Stomach (tissue), 9 donors: ENCODE results near the gene HAO2. TPM values are rescaled to one million over a fixed set of nuclear protein-coding genes. Genes with fewer than 3 reads are reported as not detected.

Experiments
- DNase-seq, 2 donors: peaks; one replicate each; pipeline versions ENCODE4 v3.0.0 to v3.0.0-alpha.2; 2013 to 2019
- H3K27ac ChIP-seq, 5 donors: fragments of 200-600 bp in 4 of 5; sonication (generic) in 4 of 5; one replicate each; pipeline ENCODE4 v1.5.1; 2013 to 2019; ENCODE audit warnings: mild to moderate bottlenecking in 1 of 5, moderate library complexity in 1 of 5
- H3K27me3 ChIP-seq, 3 donors: fragments of 200-600 bp; sonication (generic); one replicate each; pipeline ENCODE4 v1.5.1; 2017 to 2019; ENCODE audit warnings: mixed run types in 1 of 3
- H3K36me3 ChIP-seq, 4 donors: fragments of 200-600 bp; sonication (generic); 1 replicate in 3 of 4; 2 replicates in 1 of 4; pipeline ENCODE4 v1.5.1; 2016 to 2019
- H3K4me1 ChIP-seq, 4 donors: fragments of 200-600 bp; sonication (generic); one replicate each; pipeline ENCODE4 v1.5.1; 2016 to 2019
- H3K4me3 ChIP-seq, 4 donors: fragments of 200-600 bp; sonication (generic) in 3 of 4; one replicate each; pipeline ENCODE4 v1.5.1; 2016 to 2019; ENCODE audit warnings: mild to moderate bottlenecking in 1 of 4
- H3K9me3 ChIP-seq, 4 donors: fragments of 200-600 bp; sonication (generic); one replicate each; pipeline ENCODE4 v1.5.1; 2016 to 2019
- CTCF ChIP-seq, 7 experiments: fragments of 450-650 bp in 4 of 7; fragments of 200-600 bp in 3 of 7; sonication (generic) in 3 of 7; IDR thresholded peaks; one replicate each; pipeline ENCODE4 v1.5.1; 2016 to 2019; ENCODE audit warnings: antibody characterized with exemption in 7 of 7, control low read depth in 2 of 7, mild to moderate bottlenecking in 1 of 7
- EP300 ChIP-seq: sonication (generic); formaldehyde crosslinking; IDR thresholded peaks from one replicate; pipeline ENCODE4 v1.6.1; 2017; ENCODE audit warnings: antibody characterized with exemption
- POLR2A ChIP-seq, 4 donors: fragments of 450-650 bp; IDR thresholded peaks; one replicate each; pipeline ENCODE4 v1.6.1; 2016; ENCODE audit warnings: antibody characterized with exemption in 4 of 4, control low read depth in 2 of 4, mild to moderate bottlenecking in 1 of 4, moderate library complexity in 1 of 4
- POLR2AphosphoS5 ChIP-seq, 3 donors: sonication (generic); formaldehyde crosslinking; IDR thresholded peaks; one replicate each; pipeline ENCODE4 v1.6.1; 2016; ENCODE audit warnings: antibody characterized with exemption in 3 of 3
- WGBS, 5 donors: extraction: QIAGEN DNeasy Blood & Tissue Kit in 3 of 5; methylation state at CpG; one replicate each; pipeline versions ENCODE4 v1.1.5 to v1.1.7; 2013 to 2018; 5-methylcytosine and 5-hydroxymethylcytosine counted together
- intact Hi-C: fragments of 100-400 bp; cut with DNase I; formaldehyde crosslinking; loops from one replicate; pipeline ENCODE4 v1.15.1; 2023; ENCODE audit warnings: low total_unique reads
- polyA plus RNA-seq, 3 donors: library from polyadenylated mRNA; stranded (reverse); fragments of 200-250 nt; gene quantifications; one replicate each; pipeline ENCODE4 v1.2.3, GENCODE V29; 2013
- total RNA-seq, 5 donors: library from RNA; depleted of rRNA; stranded (reverse); fragments of >200 nt; gene quantifications; one replicate each; pipeline versions ENCODE4 v1.1.0 to v1.2.3, GENCODE V29; 2014 to 2016
- donor health status: healthy with polysubstance abuse.
- donor health status: Bipolar disorder and iron deficiency.
- donor health status: healthy.

The HAO2 gene
- total and polyA plus RNA-seq, 8 donors, result 0.73 TPM; not detected in 7

- Histone ChIP-seq H3K9me3 (no peaks in the 10 kb centered on the region), H3K4me1 (no peaks in the 10 kb centered on the region), H3K27me3 (no peaks in the 10 kb centered on the region), H3K36me3 (no peaks in the 10 kb centered on the region), H3K4me3 (no peak overlapping the region), H3K27ac (no peak overlapping the region)
- intact Hi-C loops, result loop anchor here (5.0 kb wide), 1 partner anchor 82 kb away; no protein-coding TSS in a partner anchor
- 65 to 77% (median 73%) methylated on average over 4 of the region's 4 CpGs for WGBS, 5 donors
- no peak for DNase-seq
- TF ChIP-seq POLR2A (IDR thresholded peaks at IDR 0.05) (no peak), POLR2AphosphoS5 (IDR thresholded peaks at IDR 0.05) (no peak), CTCF (IDR thresholded peaks at IDR 0.05) (no peak), EP300 (no peak)
Observed at GRCh38 chr1:119364640-119365039, 3.9 kb upstream of the HAO2 start.

- H3K27ac ChIP-seq, result no peak overlapping the region
- no peaks in the 10 kb centered on the region for H3K4me1 ChIP-seq
- no peak for DNase-seq
- intact Hi-C loops, result loop anchor here (5.0 kb wide), 1 partner anchor 84 kb away; no protein-coding TSS in a partner anchor
- no peaks in the 10 kb centered on the region for H3K27me3 ChIP-seq
- no peak for TF ChIP-seq CTCF (IDR thresholded peaks at IDR 0.05)
- no peak for TF ChIP-seq POLR2A (IDR thresholded peaks at IDR 0.05)
- TF ChIP-seq EP300, result no peak
- no peak for TF ChIP-seq POLR2AphosphoS5 (IDR thresholded peaks at IDR 0.05)
- no peaks in the 10 kb centered on the region for H3K9me3 ChIP-seq
- 87 to 93% (median 90%) methylated on average over 3 of the region's 3 CpGs for WGBS, 5 donors
- no peaks in the 10 kb centered on the region for H3K36me3 ChIP-seq
- no peak overlapping the region for H3K4me3 ChIP-seq
Observed at GRCh38 chr1:119366424-119366823, 2.2 kb upstream of the HAO2 start.

GRCh38 chr1:119367432-119368124 is 1.0 kb upstream of the HAO2 start:
- peak in 1 of 2 donors; percentile 59 for DNase-seq
- intact Hi-C loops, result loop anchor here (5.0 kb wide), 1 partner anchor 85 kb away; no protein-coding TSS in a partner anchor
- WGBS, 5 donors, result 66 to 72% (median 68%) methylated on average over 13 of the region's 13 CpGs

GRCh38 chr1:119370748-119371147 is 2.2 kb downstream of the HAO2 start:
- no peaks in the 10 kb centered on the region for H3K9me3 ChIP-seq
- TF ChIP-seq POLR2AphosphoS5 (IDR thresholded peaks at IDR 0.05), result no peak
- H3K27me3 ChIP-seq, result no peaks in the 10 kb centered on the region
- no peak for DNase-seq
- intact Hi-C loops, result no loop called here
- H3K36me3 ChIP-seq, result no peaks in the 10 kb centered on the region
- WGBS, 5 donors, result 77 to 96% (median 88%) methylated on average over 2 of the region's 2 CpGs
- peaks cover 0 to 5% (median 0%) of the 10 kb centered on the region in 4 donors for H3K4me1 ChIP-seq
- H3K27ac ChIP-seq, result no peak overlapping the region
- H3K4me3 ChIP-seq, result no peak overlapping the region

More at GRCh38 chr1:119367432-119368124, 1.0 kb upstream of the HAO2 start:
- Histone ChIP-seq H3K27ac (no peak overlapping the region), H3K27me3 (no peaks in the 10 kb centered on the region), H3K4me3 (no peak overlapping the region), H3K9me3 (no peaks in the 10 kb centered on the region), H3K36me3 (no peaks in the 10 kb centered on the region), H3K4me1 (no peaks in the 10 kb centered on the region)
- TF ChIP-seq CTCF (IDR thresholded peaks at IDR 0.05) (peak in 5 of 7 experiments; percentile 38 to 81 (median 75)), EP300 (no peak)

GRCh38 chr1:119371815-119372214 is 3.2 kb downstream of the HAO2 start:
- TF ChIP-seq CTCF (IDR thresholded peaks at IDR 0.05) (no peak), EP300 (no peak), POLR2AphosphoS5 (IDR thresholded peaks at IDR 0.05) (no peak), POLR2A (IDR thresholded peaks at IDR 0.05) (no peak)
- intact Hi-C loops, result no loop called here
- 11 to 27% (median 16%) methylated on average over 2 of the region's 2 CpGs for WGBS, 5 donors

More at GRCh38 chr1:119371815-119372214, 3.2 kb downstream of the HAO2 start:
- H3K36me3 ChIP-seq, result no peaks in the 10 kb centered on the region
- no peaks in the 10 kb centered on the region for H3K9me3 ChIP-seq
- no peak overlapping the region for H3K27ac ChIP-seq
- H3K27me3 ChIP-seq, result no peaks in the 10 kb centered on the region
- no peak for DNase-seq
- H3K4me3 ChIP-seq, result no peak overlapping the region
- H3K4me1 ChIP-seq, result peaks cover 0 to 5% (median 0%) of the 10 kb centered on the region in 4 donors
